SK-N-SH treated with all-trans-retinoic acid at 6 μM for 48 hours (cell line): ENCODE data around the gene PRKG1.

Experiments used
- ATAC-seq: fragments of 200-7000 bp; cut with Tn5 transposase; 3 replicates; pipeline ENCODE4 v1.9.1; 2020; ENCODE audit warnings: mild to moderate bottlenecking, moderate library complexity
- ARNTL ChIP-seq: fragments of 450-650 bp; formaldehyde crosslinking; IDR thresholded peaks from 2 replicates; pipeline ENCODE4 v1.5.0; 2020; ENCODE audit warnings: low read depth, mild to moderate bottlenecking, moderate library complexity, borderline replicate concordance
- CREB5 ChIP-seq: fragments of 250-450 bp; sonication (Bioruptor Pico); IDR thresholded peaks from 2 replicates; pipeline ENCODE4 v1.5.1; 2020; ENCODE audit warnings: low read depth, mild to moderate bottlenecking, moderate library complexity
- CSDC2 ChIP-seq: fragments of 250-450 bp; sonication (Bioruptor Pico); IDR thresholded peaks from 2 replicates; pipeline ENCODE4 v1.5.0; 2020; ENCODE audit warnings: mild to moderate bottlenecking, moderate library complexity
- CSRNP3 ChIP-seq: fragments of 250-450 bp; sonication (Bioruptor Pico); IDR thresholded peaks from 2 replicates; pipeline ENCODE4 v1.5.1; 2021; ENCODE audit warnings: mild to moderate bottlenecking, moderate library complexity
- ESRRG ChIP-seq: fragments of 250-450 bp; sonication (Bioruptor Pico); IDR thresholded peaks from 2 replicates; pipeline ENCODE4 v1.6.1; 2021; ENCODE audit warnings: mild to moderate bottlenecking
- GLIS3 ChIP-seq: fragments of 250-450 bp; sonication (Bioruptor Pico); IDR thresholded peaks from 2 replicates; pipeline ENCODE4 v1.5.0; 2020; ENCODE audit warnings: mild to moderate bottlenecking, moderate library complexity
- ISL1 ChIP-seq: fragments of 250-450 bp; sonication (Bioruptor Pico); IDR thresholded peaks from 2 replicates; pipeline ENCODE4 v2.1.2; 2022; ENCODE audit warnings: mild to moderate bottlenecking, moderate library complexity
- PATZ1 ChIP-seq: fragments of 250-450 bp; sonication (Bioruptor Pico); IDR thresholded peaks from 2 replicates; pipeline ENCODE4 v1.8.0; 2020; ENCODE audit warnings: mild to moderate bottlenecking, moderate library complexity, borderline replicate concordance
- POU6F1 ChIP-seq: fragments of 250-450 bp; sonication (Bioruptor Pico); IDR thresholded peaks from 2 replicates; pipeline ENCODE4 v1.8.0; 2021; ENCODE audit warnings: low read depth, mild to moderate bottlenecking, moderate library complexity, borderline replicate concordance
- PPARA ChIP-seq: fragments of 250-450 bp; sonication (Bioruptor Pico); IDR thresholded peaks from 2 replicates; pipeline ENCODE4 v1.5.0; 2020; ENCODE audit warnings: mild to moderate bottlenecking, borderline replicate concordance
- RARB ChIP-seq: fragments of 250-450 bp; sonication (Bioruptor Pico); IDR thresholded peaks from 2 replicates; pipeline ENCODE4 v1.8.0; 2021; ENCODE audit warnings: mild to moderate bottlenecking, moderate library complexity
- SNAI2 ChIP-seq: fragments of 250-450 bp; sonication (Bioruptor Pico); IDR thresholded peaks from 2 replicates; pipeline ENCODE4 v1.5.0; 2020; ENCODE audit warnings: mild to moderate bottlenecking, moderate library complexity
- TCF4 ChIP-seq: fragments of 250-450 bp; sonication (Bioruptor Pico); IDR thresholded peaks from 2 replicates; pipeline ENCODE4 v1.8.0; 2021; ENCODE audit warnings: mild to moderate bottlenecking, moderate library complexity, borderline replicate concordance
- TOX ChIP-seq: fragments of 250-450 bp; sonication (Bioruptor Pico); IDR thresholded peaks from 2 replicates; pipeline ENCODE4 v1.8.0; 2021; ENCODE audit warnings: mild to moderate bottlenecking, moderate library complexity, borderline replicate concordance
- TSHZ2 ChIP-seq: fragments of 250-450 bp; sonication (Bioruptor Pico); IDR thresholded peaks from 2 replicates; pipeline ENCODE4 v1.5.0; 2020; ENCODE audit warnings: mild to moderate bottlenecking, moderate library complexity
- ZFP3 ChIP-seq: fragments of 250-450 bp; sonication (Bioruptor Pico); IDR thresholded peaks from 2 replicates; pipeline ENCODE4 v1.5.0; 2020; ENCODE audit warnings: mild to moderate bottlenecking, moderate library complexity
- ZFP30 ChIP-seq: fragments of 450-650 bp; formaldehyde crosslinking; IDR thresholded peaks from 2 replicates; pipeline ENCODE4 v1.5.0; 2022; ENCODE audit warnings: mild to moderate bottlenecking, moderate library complexity
- ZNF565 ChIP-seq: fragments of 450-650 bp; formaldehyde crosslinking; conservative IDR thresholded peaks from 2 replicates; pipeline ENCODE4 v1.5.0; 2020; ENCODE audit warnings: low read depth, mild to moderate bottlenecking, moderate library complexity
- ZNF70 ChIP-seq: fragments of 450-650 bp; formaldehyde crosslinking; IDR thresholded peaks from 2 replicates; pipeline ENCODE4 v1.5.0; 2020; ENCODE audit warnings: mild to moderate bottlenecking, moderate library complexity
- ZNF8 ChIP-seq: fragments of 450-650 bp; formaldehyde crosslinking; IDR thresholded peaks from 2 replicates; pipeline ENCODE4 v1.5.0; 2020; ENCODE audit warnings: mild to moderate bottlenecking, moderate library complexity

PRKG1 gene

GRCh38 chr10:51564896-51565510, 490.7 kb downstream of the PRKG1 start (continued):
- no peak for TF ChIP-seq TSHZ2
- no peak for TF ChIP-seq ZNF70
- no peak for TF ChIP-seq GLIS3 (CRISPR knock-in tag)

GRCh38 chr10:51567271-51567670, 493.0 kb downstream of the PRKG1 start:
- ATAC-seq: no peak
- TF ChIP-seq TOX (no peak), POU6F1 (no peak), ZFP30 (CRISPR knock-in tag) (no peak), ISL1 (CRISPR knock-in tag) (no peak), TSHZ2 (no peak), ZNF70 (no peak), SNAI2 (no peak), RARB (CRISPR knock-in tag) (no peak), PPARA (CRISPR knock-in tag) (no peak), ZNF565 (CRISPR knock-in tag) (no peak), ZFP3 (CRISPR knock-in tag) (no peak), ESRRG (CRISPR knock-in tag) (no peak), CSDC2 (CRISPR knock-in tag) (no peak), TCF4 (CRISPR knock-in tag) (no peak), CSRNP3 (CRISPR knock-in tag) (no peak), CREB5 (CRISPR knock-in tag) (no peak), PATZ1 (CRISPR knock-in tag) (no peak), ARNTL (CRISPR knock-in tag) (no peak), ZNF8 (no peak), GLIS3 (CRISPR knock-in tag) (no peak)
